CD4-positive, alpha-beta T cell treated with Interleukin-1 beta for 1 hour (primary cell): Measurements from ENCODE around the gene FBN3.

ENCODE experiments used
- DNase-seq, 2 donors: peaks; one replicate each; pipeline ENCODE4 v3.0.0-alpha.2; 2020 to 2022

The FBN3 gene

GRCh38 chr19:8148410-8149260 lies 757 bp downstream of the FBN3 start:
- no peak for DNase-seq

- DNase-seq, result no peak
Observed at GRCh38 chr19:8148088-8148409, 1.3 kb downstream of the FBN3 start.

GRCh38 chr19:8147582-8147978 lies 1.8 kb downstream of the FBN3 start:
- no peak for DNase-seq

GRCh38 chr19:8146877-8147581 lies 2.4 kb downstream of the FBN3 start:
- DNase-seq, result no peak

GRCh38 chr19:8144273-8144995 lies 5.0 kb downstream of the FBN3 start:
- DNase-seq, result no peak

- DNase-seq, result no peak
Observed at GRCh38 chr19:8143041-8143440, 6.4 kb downstream of the FBN3 start.

GRCh38 chr19:8142513-8142900 lies 6.9 kb downstream of the FBN3 start:
- DNase-seq, result no peak

GRCh38 chr19:8141726-8142512 lies 7.5 kb downstream of the FBN3 start:
- no peak for DNase-seq

- DNase-seq, result no peak
Observed at GRCh38 chr19:8138201-8138600, 11.2 kb downstream of the FBN3 start.

- DNase-seq, result no peak
Observed at GRCh38 chr19:8137425-8137824, 12.0 kb downstream of the FBN3 start.

GRCh38 chr19:8135946-8136618 lies 13.3 kb downstream of the FBN3 start:
- no peak for DNase-seq

GRCh38 chr19:8132858-8133458 lies 16.4 kb downstream of the FBN3 start:
- DNase-seq, result no peak

- DNase-seq, result no peak
Observed at GRCh38 chr19:8131517-8131916, 17.9 kb downstream of the FBN3 start.

GRCh38 chr19:8129061-8129618 lies 20.3 kb downstream of the FBN3 start:
- DNase-seq, result no peak

GRCh38 chr19:8128551-8128950 lies 20.8 kb downstream of the FBN3 start:
- no peak for DNase-seq

- no peak for DNase-seq
Observed at GRCh38 chr19:8127311-8127710, 22.1 kb downstream of the FBN3 start.

- DNase-seq, result no peak
Observed at GRCh38 chr19:8126511-8126910, 22.9 kb downstream of the FBN3 start.

- no peak for DNase-seq
Observed at GRCh38 chr19:8126008-8126407, 23.4 kb downstream of the FBN3 start.

- DNase-seq, result no peak
Observed at GRCh38 chr19:8123683-8124082, 25.7 kb downstream of the FBN3 start.

- DNase-seq, result no peak
Observed at GRCh38 chr19:8120636-8121480, 28.5 kb downstream of the FBN3 start.

- no peak for DNase-seq
Observed at GRCh38 chr19:8117991-8118390, 31.4 kb downstream of the FBN3 start.
